ENCODE results near the gene STRBP. TPM values are rescaled to one million over a fixed set of nuclear protein-coding genes. Genes with fewer than 3 reads are reported as not detected.
"Not testable (repeated sequence)": the region's sequence is repeated elsewhere in the genome, so short reads cannot be mapped to it uniquely, and the experiment has no call there.

Gene STRBP
- total RNA-seq, 1 donor from 2014 or later = 45.4 TPM

DNA sequence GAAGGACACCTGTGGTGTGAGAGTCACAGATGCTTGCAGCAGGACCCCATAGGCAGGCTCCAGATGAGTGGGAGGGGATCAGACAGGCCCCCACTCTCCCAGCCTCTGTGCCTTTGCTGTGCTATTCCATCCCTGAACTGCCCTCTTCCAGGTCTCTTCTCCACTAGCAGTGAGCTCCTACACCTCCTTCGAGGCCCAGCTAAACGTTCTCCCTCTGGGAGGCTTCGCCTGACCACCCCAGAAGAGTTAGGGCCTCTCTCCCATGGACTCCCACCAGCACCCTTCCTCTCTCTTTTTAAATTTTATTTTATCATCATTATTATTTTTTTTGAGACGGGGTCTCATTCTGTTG is 35.9 kb upstream of the STRBP start:
- peaks cover 56% of the 10 kb centered on the region for H3K4me1 Mint-ChIP-seq (ENCODE audit: unreplicated experiment)
- H3K27me3 Mint-ChIP-seq (ENCODE audit: unreplicated experiment) = peaks cover 15% of the 10 kb centered on the region
- H3K9me3 Mint-ChIP-seq (ENCODE audit: unreplicated experiment) = no peaks in the 10 kb centered on the region
- no peak for DNase-seq (ENCODE audit: low spot score)
- peaks cover 4% of the 10 kb centered on the region for H3K36me3 Mint-ChIP-seq (ENCODE audit: low read depth, unreplicated experiment)
- H3K27ac Mint-ChIP-seq (ENCODE audit: unreplicated experiment) = no peak overlapping the region
- TF ChIP-seq, protein P1, sequence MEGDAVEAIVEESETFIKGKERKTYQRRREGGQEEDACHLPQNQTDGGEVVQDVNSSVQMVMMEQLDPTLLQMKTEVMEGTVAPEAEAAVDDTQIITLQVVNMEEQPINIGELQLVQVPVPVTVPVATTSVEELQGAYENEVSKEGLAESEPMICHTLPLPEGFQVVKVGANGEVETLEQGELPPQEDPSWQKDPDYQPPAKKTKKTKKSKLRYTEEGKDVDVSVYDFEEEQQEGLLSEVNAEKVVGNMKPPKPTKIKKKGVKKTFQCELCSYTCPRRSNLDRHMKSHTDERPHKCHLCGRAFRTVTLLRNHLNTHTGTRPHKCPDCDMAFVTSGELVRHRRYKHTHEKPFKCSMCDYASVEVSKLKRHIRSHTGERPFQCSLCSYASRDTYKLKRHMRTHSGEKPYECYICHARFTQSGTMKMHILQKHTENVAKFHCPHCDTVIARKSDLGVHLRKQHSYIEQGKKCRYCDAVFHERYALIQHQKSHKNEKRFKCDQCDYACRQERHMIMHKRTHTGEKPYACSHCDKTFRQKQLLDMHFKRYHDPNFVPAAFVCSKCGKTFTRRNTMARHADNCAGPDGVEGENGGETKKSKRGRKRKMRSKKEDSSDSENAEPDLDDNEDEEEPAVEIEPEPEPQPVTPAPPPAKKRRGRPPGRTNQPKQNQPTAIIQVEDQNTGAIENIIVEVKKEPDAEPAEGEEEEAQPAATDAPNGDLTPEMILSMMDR (IDR thresholded peaks at IDR 0.05; ENCODE audit: unreplicated experiment) = no peak
- H3K4me3 Mint-ChIP-seq (ENCODE audit: unreplicated experiment) = no peak overlapping the region

DNA sequence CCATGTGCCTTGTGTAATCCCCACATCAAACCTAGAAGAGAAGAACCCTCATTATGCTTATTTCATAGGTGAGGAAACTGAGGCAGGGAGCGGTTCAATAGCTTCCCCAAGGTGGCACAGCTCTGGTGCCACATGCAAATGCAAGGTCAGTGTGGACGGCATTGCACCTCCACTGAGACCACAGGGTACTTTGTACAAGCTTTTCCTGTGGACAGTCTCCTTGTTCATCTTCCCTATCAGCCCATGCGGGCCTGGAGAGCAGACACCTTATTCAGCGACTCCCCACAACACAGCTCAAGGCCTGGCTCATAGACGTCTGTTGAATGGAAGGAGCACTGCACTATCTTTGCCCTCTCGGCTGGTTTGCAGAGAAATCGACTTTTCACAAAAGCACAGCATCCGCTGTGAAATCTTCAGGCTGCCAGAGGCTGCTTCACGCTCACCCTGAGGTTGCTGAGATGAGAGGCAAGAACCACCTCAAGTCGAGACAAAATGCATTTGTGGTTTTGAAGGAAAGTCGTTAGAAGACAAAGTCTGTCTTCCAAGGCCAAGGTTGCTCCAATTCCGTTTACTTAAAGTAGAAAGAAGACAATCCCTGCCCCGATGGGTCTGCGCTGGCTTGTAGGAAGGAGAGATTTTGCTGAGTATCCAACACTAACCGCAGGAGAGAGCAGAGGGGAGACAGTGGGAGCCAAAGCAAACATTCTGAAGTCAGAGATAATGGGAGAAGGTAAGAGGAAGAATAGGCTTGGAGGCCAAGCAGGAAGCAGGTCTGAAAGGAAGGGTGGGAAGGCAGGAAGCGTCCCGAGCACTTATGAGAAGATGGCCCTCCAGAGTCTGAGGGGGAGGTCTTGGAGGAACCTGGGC is 34.2 kb upstream of the STRBP start:
- TF ChIP-seq, protein P1 (IDR thresholded peaks at IDR 0.05; ENCODE audit: unreplicated experiment) = no peak
- no peak for DNase-seq (ENCODE audit: low spot score)
- Mint-ChIP-seq H3K27ac (ENCODE audit: unreplicated experiment) (peak overlapping the region; percentile 87), H3K4me1 (ENCODE audit: unreplicated experiment) (peaks cover 57% of the 10 kb centered on the region), H3K36me3 (ENCODE audit: low read depth, unreplicated experiment) (peaks cover 4% of the 10 kb centered on the region), H3K9me3 (ENCODE audit: unreplicated experiment) (no peaks in the 10 kb centered on the region), H3K27me3 (ENCODE audit: unreplicated experiment) (peaks cover 15% of the 10 kb centered on the region), H3K4me3 (ENCODE audit: unreplicated experiment) (peak overlapping the region; percentile 11)

DNA sequence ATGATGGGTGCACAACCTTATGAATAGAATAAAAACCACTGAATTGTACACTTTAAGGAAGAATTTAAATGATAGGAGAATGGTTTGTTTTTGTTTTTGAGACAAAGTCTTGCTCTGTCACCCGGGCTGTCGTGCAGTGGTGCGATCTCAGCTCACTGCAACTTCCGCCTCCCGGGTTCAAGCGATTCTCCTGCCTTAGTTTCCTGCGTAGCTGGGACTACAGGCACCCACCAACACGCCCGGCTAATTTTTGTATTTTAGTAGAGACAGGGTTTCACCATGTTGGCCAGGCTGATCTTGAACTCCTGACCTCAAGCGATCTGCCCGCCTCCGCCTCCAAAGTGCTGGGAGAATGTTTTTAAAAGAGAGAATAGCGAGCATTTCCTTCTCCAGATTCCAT is 33.5 kb upstream of the STRBP start:
- H3K36me3 Mint-ChIP-seq (ENCODE audit: low read depth, unreplicated experiment) = not testable (repeated sequence)

DNA sequence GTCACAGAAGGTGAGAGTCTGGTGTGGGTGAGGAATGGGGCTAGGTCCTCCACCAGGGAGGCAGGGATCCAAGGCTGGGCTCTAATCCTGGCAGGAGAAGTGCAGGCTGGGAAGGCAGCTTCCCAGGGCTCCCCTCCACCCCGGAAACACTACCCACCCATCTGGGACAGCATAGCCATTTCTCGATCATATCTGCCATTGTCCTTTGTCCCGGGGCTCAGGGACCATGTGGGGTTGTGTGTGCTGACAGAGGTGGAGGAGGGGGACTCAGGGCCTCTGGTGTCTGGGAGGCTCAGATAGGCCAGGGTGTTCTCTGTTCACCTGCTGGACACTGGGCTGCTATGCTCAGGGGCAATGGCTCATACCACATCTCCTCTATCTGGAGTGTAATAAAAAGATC is 32.2 kb upstream of the STRBP start:
- H3K9me3 Mint-ChIP-seq (ENCODE audit: unreplicated experiment) = no peaks in the 10 kb centered on the region
- no peak overlapping the region for H3K4me3 Mint-ChIP-seq (ENCODE audit: unreplicated experiment)
- no peak overlapping the region for H3K27ac Mint-ChIP-seq (ENCODE audit: unreplicated experiment)
- peaks cover 60% of the 10 kb centered on the region for H3K4me1 Mint-ChIP-seq (ENCODE audit: unreplicated experiment)
- TF ChIP-seq, protein P1 (IDR thresholded peaks at IDR 0.05; ENCODE audit: unreplicated experiment) = no peak
- peaks cover 15% of the 10 kb centered on the region for H3K27me3 Mint-ChIP-seq (ENCODE audit: unreplicated experiment)
- H3K36me3 Mint-ChIP-seq (ENCODE audit: low read depth, unreplicated experiment) = peaks cover 4% of the 10 kb centered on the region
- no peak for DNase-seq (ENCODE audit: low spot score)

More for the DNA sequence above, 33.5 kb upstream of the STRBP start:
- peaks cover 57% of the 10 kb centered on the region for H3K4me1 Mint-ChIP-seq (ENCODE audit: unreplicated experiment)
- peak overlapping the region; percentile 33 for H3K4me3 Mint-ChIP-seq (ENCODE audit: unreplicated experiment)
- H3K9me3 Mint-ChIP-seq (ENCODE audit: unreplicated experiment); DNase-seq (ENCODE audit: low spot score): not testable (repeated sequence)
- H3K27ac Mint-ChIP-seq (ENCODE audit: unreplicated experiment) = peak overlapping the region; percentile 75
- H3K27me3 Mint-ChIP-seq (ENCODE audit: unreplicated experiment) = peaks cover 15% of the 10 kb centered on the region

DNA sequence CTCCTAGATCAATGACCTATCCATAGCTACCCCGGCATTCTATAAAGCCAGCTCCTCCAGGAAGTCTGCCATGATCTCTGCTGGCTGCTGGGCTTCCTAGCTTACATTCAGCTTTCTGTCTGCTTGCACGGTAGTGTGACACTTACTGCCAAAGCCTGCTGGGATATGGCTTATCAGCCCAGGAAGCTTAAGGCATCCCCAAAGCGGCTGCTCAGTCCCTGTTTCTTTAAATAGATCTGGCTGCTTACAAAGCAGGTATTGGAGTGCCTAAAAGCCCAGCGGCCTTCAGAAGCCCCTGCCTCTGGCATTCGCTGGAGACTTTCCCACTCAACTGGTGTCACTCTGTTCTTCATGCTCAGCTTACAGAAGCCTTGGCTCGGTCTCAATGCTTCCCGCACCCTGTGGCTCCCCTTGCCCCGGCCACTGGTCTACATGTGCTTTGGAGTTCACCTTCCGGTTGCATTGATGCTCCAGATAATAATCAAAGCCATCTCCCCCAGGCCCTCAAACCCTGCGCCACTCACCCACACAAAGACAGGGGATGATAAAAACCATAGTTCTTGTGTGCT is 31.3 kb upstream of the STRBP start:
- Mint-ChIP-seq H3K4me3 (ENCODE audit: unreplicated experiment) (no peak overlapping the region), H3K27me3 (ENCODE audit: unreplicated experiment) (peaks cover 13% of the 10 kb centered on the region), H3K36me3 (ENCODE audit: low read depth, unreplicated experiment) (peaks cover 4% of the 10 kb centered on the region), H3K27ac (ENCODE audit: unreplicated experiment) (peak overlapping the region; percentile 53), H3K9me3 (ENCODE audit: unreplicated experiment) (no peaks in the 10 kb centered on the region), H3K4me1 (ENCODE audit: unreplicated experiment) (peaks cover 51% of the 10 kb centered on the region)
- DNase-seq (ENCODE audit: low spot score) = no peak
- TF ChIP-seq, protein P1 (IDR thresholded peaks at IDR 0.05; ENCODE audit: unreplicated experiment) = no peak
